PC-3 (cell line): ENCODE measurements around the gene TTC8. TPM values are rescaled to one million over a fixed set of nuclear protein-coding genes. Genes with fewer than 3 reads are reported as not detected.

Experiments
- ATAC-seq: fragments of 200-7000 bp; cut with Tn5 transposase; 2 replicates; pipeline ENCODE4 v1.9.1; 2020; ENCODE audit warnings: mild to moderate bottlenecking, moderate library complexity
- BruUV-seq: library from RNA; stranded (reverse); fragments of 400-500 nt; replicated peaks from 2 replicates; lab custom pipeline; 2021; lab: Mats Ljungman, UMichigan
- CTCF ChIA-PET: fragments of 300-600 bp; sonication (Branson Sonifier 250); formaldehyde crosslinking; loops from one replicate; lab custom pipeline; 2022; ENCODE audit warnings: antibody characterized with exemption; lab: Charles Lee
- POLR2A ChIA-PET: fragments of 300-600 bp; sonication (Branson Sonifier 250); formaldehyde crosslinking; loops from one replicate; lab custom pipeline; 2022; ENCODE audit warnings: antibody characterized with exemption; ENCODE audit not compliant: unreplicated experiment; lab: Charles Lee
- DNase-seq: peaks from one replicate; pipeline ENCODE4 v3.0.0-alpha.2; 2015
- H2AFZ ChIP-seq: fragments of 300-600 bp; sonication (generic); 2 replicates; pipeline ENCODE4 v1.6.0; 2016; ENCODE audit warnings: antibody characterized with exemption, low read length
- H3F3A ChIP-seq: fragments of 300-600 bp; sonication (generic); one replicate; pipeline ENCODE4 v1.6.0; 2017; ENCODE audit warnings: antibody characterized with exemption, low read length, control low read depth, mild to moderate bottlenecking; ENCODE audit not compliant: unreplicated experiment
- H3K27ac ChIP-seq: fragments of 300-600 bp; sonication (generic); 2 replicates; pipeline ENCODE4 v1.5.1; 2016; ENCODE audit warnings: mild to moderate bottlenecking, low read length
- H3K27me3 ChIP-seq: fragments of 300-600 bp; sonication (generic); 2 replicates; pipeline ENCODE4 v1.6.1; 2016; ENCODE audit warnings: low read length, mixed read lengths
- H3K36me3 ChIP-seq: fragments of 300-600 bp; sonication (generic); 2 replicates; pipeline ENCODE4 v1.6.1; 2016; ENCODE audit warnings: low read depth, mixed run types, low read length, mixed read lengths
- H3K4me1 ChIP-seq: fragments of 300-600 bp; sonication (generic); 2 replicates; pipeline ENCODE4 v1.5.1; 2016; ENCODE audit warnings: low read length; ENCODE audit not compliant: insufficient read depth
- H3K4me2 ChIP-seq: fragments of 300-600 bp; sonication (generic); 2 replicates; pipeline ENCODE4 v1.6.0; 2016; ENCODE audit warnings: low read length
- H3K4me3 ChIP-seq: fragments of 300-600 bp; sonication (generic); 2 replicates; pipeline ENCODE4 v1.5.1; 2016; ENCODE audit warnings: mild to moderate bottlenecking, low read length, mixed read lengths
- H3K79me2 ChIP-seq: fragments of 300-600 bp; sonication (generic); 2 replicates; pipeline ENCODE4 v1.6.1; 2017; ENCODE audit warnings: low read length, mixed read lengths
- H3K9ac ChIP-seq: fragments of 300-600 bp; sonication (generic); 2 replicates; pipeline ENCODE4 v1.6.0; 2016; ENCODE audit warnings: mild to moderate bottlenecking, low read length
- H3K9me2 ChIP-seq: fragments of 300-600 bp; sonication (generic); replicated peaks from 2 replicates; pipeline ENCODE4 v1.6.1; 2016; ENCODE audit warnings: mixed run types, low read length, mixed read lengths
- H3K9me3 ChIP-seq: fragments of 300-600 bp; sonication (generic); 2 replicates; pipeline ENCODE4 v1.6.1; 2016; ENCODE audit warnings: low read length, mixed read lengths
- H4K20me1 ChIP-seq: fragments of 300-600 bp; sonication (generic); 2 replicates; pipeline ENCODE4 v1.6.1; 2016; ENCODE audit warnings: low read length, mixed read lengths
- CTCF ChIP-seq: fragments of 300-600 bp; sonication (generic); conservative IDR thresholded peaks from 2 replicates; pipeline ENCODE4 v1.5.1; 2017; ENCODE audit warnings: antibody characterized with exemption, low read depth, mild to moderate bottlenecking, low read length
- EZH2 ChIP-seq: fragments of 300-600 bp; sonication (generic); IDR thresholded peaks from one replicate; pipeline ENCODE4 v1.6.1; 2017; ENCODE audit warnings: antibody characterized with exemption, mild to moderate bottlenecking, low read length; ENCODE audit not compliant: unreplicated experiment
- EZH2phosphoT487 ChIP-seq: fragments of 300-600 bp; sonication (generic); IDR thresholded peaks from 2 replicates; pipeline ENCODE4 v1.6.1; 2018; ENCODE audit warnings: mild to moderate bottlenecking, antibody characterized with exemption, low read length, borderline replicate concordance
- intact Hi-C: fragments of 100-400 bp; cut with micrococcal nuclease; formaldehyde crosslinking; loops from 2 replicates; pipeline ENCODE4 v1.9.0; 2023
- total RNA-seq: library from RNA; depleted of rRNA; stranded (reverse); fragments of >200 nt; gene quantifications from 2 replicates; pipeline ENCODE4 v1.2.3, GENCODE V29; 2014

Gene TTC8
- total RNA-seq, 1 experiment from 2014 or later: 24.8 TPM

GRCh38 chr14:88841741-88842140 lies 17.3 kb downstream of the TTC8 start:
- DNase-seq (no peak), ATAC-seq (no peak)
- ChIA-PET CTCF (interaction anchor here (0.7 kb wide), 1 partner anchor 455 kb away, joined by 3 read pairs; no protein-coding TSS in a partner anchor), POLR2A (no interaction called here)
- Histone ChIP-seq H3K9me2 (no peaks in the 10 kb centered on the region), H3K4me1 (no peaks in the 10 kb centered on the region), H3F3A (no peaks in the 10 kb centered on the region), H3K79me2 (no peaks in the 10 kb centered on the region), H3K36me3 (no peaks in the 10 kb centered on the region), H4K20me1 (no peaks in the 10 kb centered on the region), H3K9ac (no peak overlapping the region), H3K9me3 (no peaks in the 10 kb centered on the region), H3K27me3 (no peaks in the 10 kb centered on the region), H3K4me3 (no peak overlapping the region), H2AFZ (no peak overlapping the region), H3K27ac (no peak overlapping the region), H3K4me2 (no peak overlapping the region)
- TF ChIP-seq EZH2 (no peak), EZH2phosphoT487 (no peak), CTCF (no peak)
- intact Hi-C loops: no loop called here
- no TSS peak for BruUV-seq

GRCh38 chr14:88842414-88842813 lies 18.0 kb downstream of the TTC8 start:
- no peaks in the 10 kb centered on the region for H3K27me3 ChIP-seq
- H3K9me2 ChIP-seq: no peaks in the 10 kb centered on the region
- no TSS peak for BruUV-seq
- H3K9me3 ChIP-seq: no peaks in the 10 kb centered on the region
- ATAC-seq (no peak), DNase-seq (no peak)
- H3K4me3 ChIP-seq: no peak overlapping the region
- intact Hi-C loops: no loop called here
- H3K9ac ChIP-seq: no peak overlapping the region
- no peaks in the 10 kb centered on the region for H4K20me1 ChIP-seq
- H3K27ac ChIP-seq: no peak overlapping the region
- no peaks in the 10 kb centered on the region for H3K79me2 ChIP-seq
- H2AFZ ChIP-seq: no peak overlapping the region
- H3K4me2 ChIP-seq: no peak overlapping the region
- ChIA-PET POLR2A (no interaction called here), CTCF (interaction anchor here (0.7 kb wide), 1 partner anchor 455 kb away, joined by 3 read pairs; no protein-coding TSS in a partner anchor)
- no peaks in the 10 kb centered on the region for H3K36me3 ChIP-seq
- TF ChIP-seq EZH2 (no peak), CTCF (no peak)
- H3F3A ChIP-seq: no peaks in the 10 kb centered on the region
- H3K4me1 ChIP-seq: no peaks in the 10 kb centered on the region

- Histone ChIP-seq H3K4me3 (no peak overlapping the region), H3K9ac (no peak overlapping the region), H3K9me3 (no peaks in the 10 kb centered on the region), H3K36me3 (no peaks in the 10 kb centered on the region), H3K9me2 (no peaks in the 10 kb centered on the region), H3K4me1 (peaks cover 11% of the 10 kb centered on the region), H3K27ac (no peak overlapping the region), H3K4me2 (no peak overlapping the region), H3F3A (no peaks in the 10 kb centered on the region), H4K20me1 (no peaks in the 10 kb centered on the region), H2AFZ (no peak overlapping the region), H3K79me2 (no peaks in the 10 kb centered on the region), H3K27me3 (no peaks in the 10 kb centered on the region)
- TF ChIP-seq CTCF (no peak), EZH2phosphoT487 (no peak), EZH2 (no peak)
- intact Hi-C loops: no loop called here
- BruUV-seq: no TSS peak
- POLR2A ChIA-PET: no interaction called here
- no peak for DNase-seq
- CTCF ChIA-PET: no interaction called here
- no peak for ATAC-seq
These were observed 20.6 kb downstream of the TTC8 start for GRCh38 chr14:88844980-88845491.
